ENCODE measurements around the gene DNAJB13. TPM values are rescaled to one million over a fixed set of nuclear protein-coding genes. Genes with fewer than 3 reads are reported as not detected.

Gene DNAJB13
- total and polyA plus RNA-seq, 2 of the 13 experiments (the other 11 are each of a cell fraction or from before 2014, with no cell fraction given): 2.3 TPM; not detected in 1

DNA sequence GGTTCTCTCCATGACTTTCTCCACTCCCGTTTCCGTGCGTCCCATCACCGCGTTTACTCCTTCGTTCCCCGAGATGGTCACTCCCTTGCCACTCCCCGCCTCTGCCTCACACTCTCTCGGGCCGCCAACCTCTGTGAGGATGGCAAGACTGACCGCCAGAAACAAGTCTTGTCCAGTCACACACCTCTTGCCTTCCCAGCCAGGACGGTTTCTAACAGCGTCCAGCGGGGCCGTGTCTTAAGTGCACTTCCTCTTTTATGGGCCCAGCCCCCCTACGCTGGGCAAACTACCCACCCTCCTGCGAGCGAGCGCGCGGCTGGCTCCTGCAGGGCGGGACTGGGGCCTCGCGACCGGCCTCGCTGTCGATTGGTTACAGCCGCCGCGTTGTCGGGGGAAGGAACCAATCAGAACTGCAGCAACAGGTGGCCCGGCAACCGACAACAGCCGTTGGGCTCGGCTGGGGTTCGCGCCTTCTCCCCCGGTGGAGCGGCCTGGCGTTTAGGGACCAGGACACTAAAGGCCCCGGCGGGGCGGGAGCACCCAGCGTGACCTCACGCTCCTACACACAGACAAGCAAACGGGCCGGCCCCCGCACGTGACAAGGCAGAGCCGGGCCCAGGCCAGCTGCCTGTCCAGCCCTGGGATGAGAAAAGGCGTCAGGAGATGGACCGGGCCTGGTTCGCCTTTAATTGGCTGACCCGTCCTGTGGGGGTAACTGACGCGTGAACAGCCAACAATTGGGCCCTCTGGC lies 32.3 kb downstream of the DNAJB13 start (continued):
- TF ChIP-seq SRSF9 (IDR thresholded peaks at IDR 0.05; ENCODE audit: borderline replicate concordance, insufficient read depth, low read depth, low read length, poor library complexity, severe bottlenecking): no peak
- no peak for TF ChIP-seq U2AF2 (IDR thresholded peaks at IDR 0.05; ENCODE audit: low read depth, low read length)
- peak; percentile 94 for TF ChIP-seq BRF2 (CRISPR knock-in tag; IDR thresholded peaks at IDR 0.05)
- TF ChIP-seq TAF1 (CRISPR knock-in tag; IDR thresholded peaks at IDR 0.05): peak; percentile 77
- no peak for TF ChIP-seq ZNF235 (CRISPR knock-in tag; IDR thresholded peaks at IDR 0.05; ENCODE audit: borderline replicate concordance)
- peak; percentile 90 for TF ChIP-seq SPEN (CRISPR knock-in tag; IDR thresholded peaks at IDR 0.05; ENCODE audit: low read depth)
- TF ChIP-seq ATF7-NPFF (CRISPR knock-in tag; IDR thresholded peaks at IDR 0.05; ENCODE audit: low read depth): peak; percentile 81
- TF ChIP-seq IRF2 (CRISPR knock-in tag; IDR thresholded peaks at IDR 0.05): peak; percentile 87
- TF ChIP-seq, protein P1, sequence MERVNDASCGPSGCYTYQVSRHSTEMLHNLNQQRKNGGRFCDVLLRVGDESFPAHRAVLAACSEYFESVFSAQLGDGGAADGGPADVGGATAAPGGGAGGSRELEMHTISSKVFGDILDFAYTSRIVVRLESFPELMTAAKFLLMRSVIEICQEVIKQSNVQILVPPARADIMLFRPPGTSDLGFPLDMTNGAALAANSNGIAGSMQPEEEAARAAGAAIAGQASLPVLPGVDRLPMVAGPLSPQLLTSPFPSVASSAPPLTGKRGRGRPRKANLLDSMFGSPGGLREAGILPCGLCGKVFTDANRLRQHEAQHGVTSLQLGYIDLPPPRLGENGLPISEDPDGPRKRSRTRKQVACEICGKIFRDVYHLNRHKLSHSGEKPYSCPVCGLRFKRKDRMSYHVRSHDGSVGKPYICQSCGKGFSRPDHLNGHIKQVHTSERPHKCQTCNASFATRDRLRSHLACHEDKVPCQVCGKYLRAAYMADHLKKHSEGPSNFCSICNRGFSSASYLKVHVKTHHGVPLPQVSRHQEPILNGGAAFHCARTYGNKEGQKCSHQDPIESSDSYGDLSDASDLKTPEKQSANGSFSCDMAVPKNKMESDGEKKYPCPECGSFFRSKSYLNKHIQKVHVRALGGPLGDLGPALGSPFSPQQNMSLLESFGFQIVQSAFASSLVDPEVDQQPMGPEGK (CRISPR knock-in tag; IDR thresholded peaks at IDR 0.05): peak; percentile 61; the same call in 1 of the 2 replicates
- TF ChIP-seq, protein P2, sequence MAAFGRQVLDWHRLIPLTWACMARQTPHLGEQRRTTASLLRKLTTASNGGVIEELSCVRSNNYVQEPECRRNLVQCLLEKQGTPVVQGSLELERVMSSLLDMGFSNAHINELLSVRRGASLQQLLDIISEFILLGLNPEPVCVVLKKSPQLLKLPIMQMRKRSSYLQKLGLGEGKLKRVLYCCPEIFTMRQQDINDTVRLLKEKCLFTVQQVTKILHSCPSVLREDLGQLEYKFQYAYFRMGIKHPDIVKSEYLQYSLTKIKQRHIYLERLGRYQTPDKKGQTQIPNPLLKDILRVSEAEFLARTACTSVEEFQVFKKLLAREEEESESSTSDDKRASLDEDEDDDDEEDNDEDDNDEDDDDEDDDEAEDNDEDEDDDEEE (CRISPR knock-in tag; IDR thresholded peaks at IDR 0.05): peak; percentile 95
- TF ChIP-seq POLR2AphosphoS2 (IDR thresholded peaks at IDR 0.05; ENCODE audit: low read depth, low read length): no peak
- no peak for TF ChIP-seq NFIC (IDR thresholded peaks at IDR 0.05; ENCODE audit: low read length)
- TF ChIP-seq ZNF430 (CRISPR knock-in tag; IDR thresholded peaks at IDR 0.05): peak; percentile 95; the same call in 1 of the 2 replicates
- 0 out of 2 replicates have a peak, but pooled peaks have one; percentile 53 for TF ChIP-seq HOMEZ (CRISPR knock-in tag; IDR thresholded peaks at IDR 0.05; ENCODE audit: low read depth)
- TF ChIP-seq, protein P3, sequence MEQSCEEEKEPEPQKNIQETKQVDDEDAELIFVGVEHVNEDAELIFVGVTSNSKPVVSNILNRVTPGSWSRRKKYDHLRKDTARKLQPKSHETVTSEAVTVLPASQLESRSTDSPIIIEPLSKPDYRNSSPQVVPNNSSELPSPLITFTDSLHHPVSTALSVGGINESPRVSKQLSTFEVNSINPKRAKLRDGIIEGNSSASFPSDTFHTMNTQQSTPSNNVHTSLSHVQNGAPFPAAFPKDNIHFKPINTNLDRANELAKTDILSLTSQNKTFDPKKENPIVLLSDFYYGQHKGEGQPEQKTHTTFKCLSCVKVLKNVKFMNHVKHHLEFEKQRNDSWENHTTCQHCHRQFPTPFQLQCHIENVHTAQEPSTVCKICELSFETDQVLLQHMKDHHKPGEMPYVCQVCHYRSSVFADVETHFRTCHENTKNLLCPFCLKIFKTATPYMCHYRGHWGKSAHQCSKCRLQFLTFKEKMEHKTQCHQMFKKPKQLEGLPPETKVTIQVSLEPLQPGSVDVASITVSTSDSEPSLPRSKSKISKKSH (CRISPR knock-in tag; IDR thresholded peaks at IDR 0.05; ENCODE audit: borderline replicate concordance): 0 out of 2 replicates have a peak, but pooled peaks have one; percentile 83
- no peak for TF ChIP-seq NR2F2 (IDR thresholded peaks at IDR 0.05; ENCODE audit: borderline replicate concordance, low read depth)
- TF ChIP-seq ZFP41 (CRISPR knock-in tag; IDR thresholded peaks at IDR 0.05; ENCODE audit: borderline replicate concordance): peak; percentile 31; the same call in 1 of the 2 replicates
- TF ChIP-seq NR2F6 (IDR thresholded peaks at IDR 0.05): no peak
- peak; percentile 37; the same call in 1 of the 2 replicates for TF ChIP-seq NR2F6 (CRISPR knock-in tag; IDR thresholded peaks at IDR 0.05)
- TF ChIP-seq ZNF343 (CRISPR knock-in tag; IDR thresholded peaks at IDR 0.05): peak; percentile 83
- TF ChIP-seq NFATC3 (CRISPR knock-in tag; IDR thresholded peaks at IDR 0.05): peak; percentile 71; the same call in 1 of the 2 replicates
- TF ChIP-seq FOXM1 (CRISPR knock-in tag; IDR thresholded peaks at IDR 0.05): peak; percentile 94
- peak; percentile 77; the same call in 1 of the 2 replicates for TF ChIP-seq SMYD3 (CRISPR knock-in tag; IDR thresholded peaks at IDR 0.05)

Measured in HepG2 (cell line).